Esophagus muscularis mucosa (tissue), 3 donors: Measurements from ENCODE around the gene NCOR1.

Source experiments
- POLR2A ChIP-seq: fragments of 450-650 bp; IDR thresholded peaks from one replicate; pipeline ENCODE4 v1.6.1; 2017; ENCODE audit warnings: antibody characterized with exemption, moderate library complexity, mild to moderate bottlenecking, low read depth
- POLR2AphosphoS5 ChIP-seq, 2 donors: sonication (generic); formaldehyde crosslinking; IDR thresholded peaks; one replicate each; pipeline ENCODE4 v1.6.1; 2017; ENCODE audit warnings: antibody characterized with exemption in 2 of 2
- TF ChIP-seq, protein P1 (sequence below), 3 experiments: fragments of 200-600 bp in 2 of 3; fragments of 450-650 bp in 1 of 3; sonication (generic) in 2 of 3; IDR thresholded peaks; one replicate each; pipeline ENCODE4 v1.5.1; 2017 to 2019; ENCODE audit warnings: antibody characterized with exemption in 3 of 3, mild to moderate bottlenecking in 2 of 3, moderate library complexity in 1 of 3

DNA sequence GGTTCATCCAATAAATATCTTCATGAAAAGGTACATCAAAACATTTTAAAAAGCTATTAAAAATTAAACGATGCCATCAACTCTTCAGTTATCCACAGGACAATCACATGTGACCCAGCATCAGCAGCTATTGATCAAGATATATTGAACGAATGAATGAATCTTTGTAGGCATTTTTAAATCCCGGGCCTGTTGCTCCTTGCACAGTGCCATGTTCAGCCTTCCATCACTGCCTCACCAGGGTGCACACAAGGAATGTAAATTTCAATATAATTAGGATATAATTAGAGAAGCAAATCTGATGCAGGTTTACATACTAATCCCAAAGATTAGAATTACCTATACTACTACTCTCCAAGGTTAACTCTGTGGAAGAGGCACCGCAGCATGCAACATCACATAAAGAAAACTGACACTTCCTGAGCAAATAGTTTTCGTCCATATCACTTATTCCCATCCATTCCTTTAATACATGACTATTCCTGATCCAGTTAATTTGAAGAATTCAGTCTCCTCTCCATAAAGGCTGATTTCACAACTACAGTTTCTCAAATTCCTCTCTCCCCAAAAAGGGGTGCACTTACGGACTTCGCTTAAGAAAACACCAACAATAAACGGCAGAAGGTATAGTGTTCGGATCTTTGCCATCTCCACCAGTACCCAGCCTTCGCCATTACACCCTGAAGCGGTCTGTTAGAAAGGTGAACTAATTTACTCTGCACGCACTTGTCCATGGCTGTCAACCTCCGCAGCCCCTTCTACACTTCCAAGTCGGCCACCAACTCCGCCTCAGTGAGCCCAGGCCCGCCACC is 938 bp downstream of the NCOR1 start:
- TF ChIP-seq, protein P1, sequence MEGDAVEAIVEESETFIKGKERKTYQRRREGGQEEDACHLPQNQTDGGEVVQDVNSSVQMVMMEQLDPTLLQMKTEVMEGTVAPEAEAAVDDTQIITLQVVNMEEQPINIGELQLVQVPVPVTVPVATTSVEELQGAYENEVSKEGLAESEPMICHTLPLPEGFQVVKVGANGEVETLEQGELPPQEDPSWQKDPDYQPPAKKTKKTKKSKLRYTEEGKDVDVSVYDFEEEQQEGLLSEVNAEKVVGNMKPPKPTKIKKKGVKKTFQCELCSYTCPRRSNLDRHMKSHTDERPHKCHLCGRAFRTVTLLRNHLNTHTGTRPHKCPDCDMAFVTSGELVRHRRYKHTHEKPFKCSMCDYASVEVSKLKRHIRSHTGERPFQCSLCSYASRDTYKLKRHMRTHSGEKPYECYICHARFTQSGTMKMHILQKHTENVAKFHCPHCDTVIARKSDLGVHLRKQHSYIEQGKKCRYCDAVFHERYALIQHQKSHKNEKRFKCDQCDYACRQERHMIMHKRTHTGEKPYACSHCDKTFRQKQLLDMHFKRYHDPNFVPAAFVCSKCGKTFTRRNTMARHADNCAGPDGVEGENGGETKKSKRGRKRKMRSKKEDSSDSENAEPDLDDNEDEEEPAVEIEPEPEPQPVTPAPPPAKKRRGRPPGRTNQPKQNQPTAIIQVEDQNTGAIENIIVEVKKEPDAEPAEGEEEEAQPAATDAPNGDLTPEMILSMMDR (IDR thresholded peaks at IDR 0.05): no peak
- TF ChIP-seq POLR2A: no peak
- no peak for TF ChIP-seq POLR2AphosphoS5 (IDR thresholded peaks at IDR 0.05)
